ENCODE measurements around the gene BLVRA. TPM values are rescaled to one million over a fixed set of nuclear protein-coding genes. Genes with fewer than 3 reads are reported as not detected.

The BLVRA gene
- total RNA-seq, 1 donor from 2014 or later, result 19.3 TPM

DNA sequence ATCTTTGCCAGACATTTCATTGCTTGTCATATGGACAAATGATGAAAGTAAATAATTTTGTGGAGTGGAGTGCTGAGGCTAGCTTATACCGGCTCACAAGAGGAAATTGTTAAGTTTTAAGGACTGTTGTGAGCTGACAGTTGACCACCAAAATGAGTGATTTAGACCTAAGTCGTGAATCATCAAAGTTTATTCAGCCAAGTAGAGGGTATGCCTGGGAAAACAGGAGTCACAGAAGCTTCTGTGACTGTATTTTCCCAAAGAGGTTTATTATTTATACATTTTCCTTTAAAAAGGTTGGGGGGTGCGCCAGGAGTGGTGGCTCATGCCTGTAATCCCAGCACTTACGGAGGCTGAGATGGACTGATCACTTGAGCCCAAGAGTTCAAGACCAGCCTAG lies 89.0 kb downstream of the BLVRA start:
- Mint-ChIP-seq H3K4me3 (no peak overlapping the region), H3K4me1 (ENCODE audit: unreplicated experiment) (no peaks in the 10 kb centered on the region), H3K27ac (no peak overlapping the region), H3K36me3 (no peaks in the 10 kb centered on the region), H3K9me3 (no peaks in the 10 kb centered on the region), H3K27me3 (no peaks in the 10 kb centered on the region)
- DNase-seq (ENCODE audit: extremely low spot score, unreplicated experiment), result no peak
- TF ChIP-seq, protein P1, sequence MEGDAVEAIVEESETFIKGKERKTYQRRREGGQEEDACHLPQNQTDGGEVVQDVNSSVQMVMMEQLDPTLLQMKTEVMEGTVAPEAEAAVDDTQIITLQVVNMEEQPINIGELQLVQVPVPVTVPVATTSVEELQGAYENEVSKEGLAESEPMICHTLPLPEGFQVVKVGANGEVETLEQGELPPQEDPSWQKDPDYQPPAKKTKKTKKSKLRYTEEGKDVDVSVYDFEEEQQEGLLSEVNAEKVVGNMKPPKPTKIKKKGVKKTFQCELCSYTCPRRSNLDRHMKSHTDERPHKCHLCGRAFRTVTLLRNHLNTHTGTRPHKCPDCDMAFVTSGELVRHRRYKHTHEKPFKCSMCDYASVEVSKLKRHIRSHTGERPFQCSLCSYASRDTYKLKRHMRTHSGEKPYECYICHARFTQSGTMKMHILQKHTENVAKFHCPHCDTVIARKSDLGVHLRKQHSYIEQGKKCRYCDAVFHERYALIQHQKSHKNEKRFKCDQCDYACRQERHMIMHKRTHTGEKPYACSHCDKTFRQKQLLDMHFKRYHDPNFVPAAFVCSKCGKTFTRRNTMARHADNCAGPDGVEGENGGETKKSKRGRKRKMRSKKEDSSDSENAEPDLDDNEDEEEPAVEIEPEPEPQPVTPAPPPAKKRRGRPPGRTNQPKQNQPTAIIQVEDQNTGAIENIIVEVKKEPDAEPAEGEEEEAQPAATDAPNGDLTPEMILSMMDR (conservative IDR thresholded peaks at IDR 0.05), result no peak

DNA sequence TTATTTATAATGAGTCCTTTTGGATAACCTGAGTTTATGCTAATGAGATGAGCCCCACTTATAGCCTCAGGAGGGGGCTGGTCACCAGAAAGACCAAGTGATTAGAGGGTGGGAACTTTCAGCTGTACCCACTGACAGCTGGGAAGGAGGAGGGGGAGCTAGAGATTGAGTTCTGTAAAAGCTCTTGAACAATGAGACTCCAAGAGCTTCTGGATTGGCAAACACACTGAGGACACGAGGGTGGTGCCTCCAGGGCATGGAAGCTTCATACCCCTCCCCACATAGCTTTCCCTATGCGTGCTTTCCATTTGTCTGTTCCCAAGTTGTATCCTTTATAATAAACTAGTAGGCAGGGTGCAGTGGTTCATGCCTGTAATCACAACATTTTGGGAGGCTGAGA lies 90.6 kb downstream of the BLVRA start:
- no peak overlapping the region for H3K27ac Mint-ChIP-seq
- TF ChIP-seq, protein P1 (conservative IDR thresholded peaks at IDR 0.05), result no peak
- no peak overlapping the region for H3K4me3 Mint-ChIP-seq
- H3K36me3 Mint-ChIP-seq, result no peaks in the 10 kb centered on the region
- H3K4me1 Mint-ChIP-seq (ENCODE audit: unreplicated experiment), result no peaks in the 10 kb centered on the region
- H3K27me3 Mint-ChIP-seq, result no peaks in the 10 kb centered on the region
- DNase-seq (ENCODE audit: extremely low spot score, unreplicated experiment), result no peak
- H3K9me3 Mint-ChIP-seq, result no peaks in the 10 kb centered on the region

GRCh38 chr7:43850348-43851116 lies 92.1 kb downstream of the BLVRA start:
- no peaks in the 10 kb centered on the region for H3K27me3 Mint-ChIP-seq
- no peak for DNase-seq (ENCODE audit: extremely low spot score, unreplicated experiment)
- no peak overlapping the region for H3K4me3 Mint-ChIP-seq
- H3K4me1 Mint-ChIP-seq (ENCODE audit: unreplicated experiment), result no peaks in the 10 kb centered on the region
- no peak overlapping the region for H3K27ac Mint-ChIP-seq
- no peaks in the 10 kb centered on the region for H3K9me3 Mint-ChIP-seq
- H3K36me3 Mint-ChIP-seq, result no peaks in the 10 kb centered on the region
- TF ChIP-seq, protein P1 (conservative IDR thresholded peaks at IDR 0.05), result no peak

GRCh38 chr7:43851805-43852204 lies 93.3 kb downstream of the BLVRA start:
- no peak for DNase-seq (ENCODE audit: extremely low spot score, unreplicated experiment)
- no peak overlapping the region for H3K4me3 Mint-ChIP-seq
- no peak overlapping the region for H3K27ac Mint-ChIP-seq
- no peaks in the 10 kb centered on the region for H3K27me3 Mint-ChIP-seq
- no peaks in the 10 kb centered on the region for H3K36me3 Mint-ChIP-seq
- TF ChIP-seq, protein P1 (conservative IDR thresholded peaks at IDR 0.05), result no peak
- no peaks in the 10 kb centered on the region for H3K4me1 Mint-ChIP-seq (ENCODE audit: unreplicated experiment)
- no peaks in the 10 kb centered on the region for H3K9me3 Mint-ChIP-seq

- Mint-ChIP-seq H3K27ac (no peak overlapping the region), H3K4me1 (ENCODE audit: unreplicated experiment) (no peaks in the 10 kb centered on the region), H3K9me3 (no peaks in the 10 kb centered on the region), H3K4me3 (no peak overlapping the region), H3K36me3 (no peaks in the 10 kb centered on the region), H3K27me3 (no peaks in the 10 kb centered on the region)
- no peak for DNase-seq (ENCODE audit: extremely low spot score, unreplicated experiment)
- TF ChIP-seq, protein P1 (conservative IDR thresholded peaks at IDR 0.05), result no peak
These were observed 96.7 kb downstream of the BLVRA start for GRCh38 chr7:43855176-43855575.

Data from type B pancreatic cell (in vitro differentiated cells).